Stimulated activated CD8-positive, alpha-beta memory T cell treated with anti-CD3 and anti-CD28 coated beads, Interleukin-7, amount 100 ng/mL, for 48 hours (primary cell): ENCODE results near the gene PTDSS2.
"Not testable (repeated sequence)": the region's sequence is repeated elsewhere in the genome, so short reads cannot be mapped to it uniquely, and the experiment has no call there.

Source experiments
- DNase-seq, 2 donors: peaks; one replicate each; pipeline ENCODE4 v3.0.0-alpha.2; 2020; ENCODE audit warnings: low read depth in 1 of 2; ENCODE audit errors: extremely low read depth in 1 of 2

Gene PTDSS2

DNA sequence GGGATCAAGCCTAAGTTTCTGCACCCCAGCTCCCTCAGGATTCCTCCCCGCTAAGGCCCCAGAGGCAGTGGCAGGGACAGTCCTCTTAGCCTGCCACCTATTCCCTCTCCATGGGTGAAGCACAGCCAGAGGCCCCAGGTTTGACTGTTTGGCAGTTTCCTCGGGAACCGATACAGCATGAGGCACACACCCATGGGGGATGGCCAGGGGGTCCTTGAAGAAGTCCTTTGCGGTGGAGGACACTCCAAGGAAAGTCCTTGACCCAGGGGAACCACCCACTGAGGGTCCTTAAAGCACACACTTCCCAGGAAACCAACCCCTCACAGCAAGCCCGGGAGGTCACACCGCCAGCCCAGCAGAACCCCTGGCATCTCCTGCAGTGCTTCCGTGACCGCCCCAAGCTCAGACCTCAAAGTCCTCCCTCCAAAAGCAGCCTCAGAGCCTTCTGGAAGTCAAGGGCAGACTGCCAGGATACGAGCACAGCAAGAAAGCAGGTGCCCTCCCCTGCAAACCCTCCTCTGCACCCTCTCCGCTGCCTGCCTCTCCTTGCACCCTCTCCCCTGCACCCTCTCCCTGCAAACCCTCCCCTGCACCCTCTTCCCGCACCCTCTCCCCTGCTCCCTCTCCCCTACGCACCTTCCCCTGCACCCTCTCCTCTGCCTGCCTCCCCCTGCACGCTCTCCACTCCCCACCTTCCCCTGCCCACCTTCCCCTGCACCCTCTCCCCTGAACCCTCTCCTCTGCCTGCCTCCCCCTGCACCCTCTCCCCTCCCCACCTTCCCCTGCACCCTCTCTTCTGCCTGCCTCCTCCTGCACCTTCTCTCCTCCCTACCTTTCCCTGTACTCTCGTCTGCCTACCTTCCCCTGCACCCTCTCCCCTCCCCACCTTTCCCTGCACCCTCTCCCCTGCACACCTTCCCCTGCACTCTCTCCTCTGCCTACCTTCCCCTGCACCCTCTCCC, 36.7 kb upstream of the PTDSS2 start:
- no peak for DNase-seq

DNA sequence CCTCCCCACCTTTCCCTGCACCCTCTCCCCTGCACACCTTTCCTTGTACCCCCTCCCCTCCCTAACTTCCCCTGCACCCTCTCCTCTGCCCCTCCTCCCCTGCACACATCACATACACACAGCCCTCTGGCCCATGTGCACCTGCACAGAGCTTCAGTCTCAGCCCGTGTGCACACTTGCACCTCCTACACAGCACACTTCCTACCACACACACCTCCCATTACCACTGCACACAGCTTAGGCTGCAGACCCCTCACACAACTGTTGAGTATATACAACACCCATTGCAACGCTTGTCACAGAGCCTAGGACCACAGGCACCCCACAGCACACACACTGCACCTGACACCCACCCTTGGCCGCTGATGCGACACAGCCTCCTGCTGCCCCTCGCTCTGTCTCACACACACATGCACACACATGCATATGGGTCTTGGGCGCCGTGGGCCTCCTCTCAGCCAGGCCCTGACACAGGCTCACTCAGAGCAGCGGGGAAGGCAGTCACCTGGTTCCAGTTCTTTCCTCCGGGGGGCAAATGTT, 35.7 kb upstream of the PTDSS2 start:
- DNase-seq, result no peak

GRCh38 chr11:415640-416041, 34.4 kb upstream of the PTDSS2 start:
- DNase-seq, result no peak

- no peak for DNase-seq
Observed at GRCh38 chr11:416051-416756, 33.9 kb upstream of the PTDSS2 start.

GRCh38 chr11:416757-417621, 33.1 kb upstream of the PTDSS2 start:
- no peak for DNase-seq

- no peak for DNase-seq
Observed at GRCh38 chr11:417652-418342, 32.3 kb upstream of the PTDSS2 start.

DNA sequence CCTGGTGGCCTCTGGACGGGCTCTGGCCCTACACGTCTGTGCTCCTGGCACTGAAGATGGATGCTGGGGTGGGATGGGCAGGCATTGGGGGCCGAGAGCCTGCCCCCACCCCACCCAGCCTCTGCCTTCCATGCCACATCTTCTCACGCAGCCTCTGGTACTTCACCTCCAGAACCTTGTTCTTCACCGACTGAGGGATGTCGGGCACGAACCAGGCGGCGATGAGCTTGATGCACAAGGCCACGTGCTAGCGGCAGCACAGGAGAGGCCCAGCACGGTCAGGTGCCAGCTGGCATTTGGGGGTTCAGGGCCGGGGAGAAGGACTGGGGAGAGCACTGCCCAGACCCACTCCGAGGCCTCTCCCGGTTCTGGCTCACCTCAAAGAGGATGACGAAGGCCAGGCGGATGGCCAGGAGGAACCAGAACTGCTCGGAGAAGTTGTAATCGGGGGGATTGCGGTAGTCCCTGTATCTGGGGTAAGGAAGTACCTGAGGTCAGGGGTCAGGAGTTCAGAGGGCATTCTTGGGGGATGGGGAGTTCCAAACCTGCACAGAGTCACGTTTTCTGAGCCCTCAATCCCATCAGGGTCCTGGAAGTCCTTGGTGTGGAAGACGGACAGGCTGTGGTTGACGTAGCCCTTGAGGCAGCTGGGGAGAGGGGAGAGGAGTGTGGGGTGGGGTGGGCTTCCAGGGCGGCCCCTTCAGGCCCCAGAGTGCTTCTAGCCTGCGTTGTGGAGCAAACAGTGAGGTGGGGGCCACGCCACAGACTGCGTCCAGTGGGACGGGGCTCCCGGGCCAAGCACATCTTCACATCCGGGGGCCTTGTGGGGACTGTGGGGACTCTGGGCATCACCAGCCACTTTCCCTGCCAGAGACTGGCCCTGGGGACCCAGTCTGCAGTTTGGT, 31.5 kb upstream of the PTDSS2 start:
- no peak for DNase-seq

GRCh38 chr11:419248-420005, 30.7 kb upstream of the PTDSS2 start:
- DNase-seq, result no peak

DNA sequence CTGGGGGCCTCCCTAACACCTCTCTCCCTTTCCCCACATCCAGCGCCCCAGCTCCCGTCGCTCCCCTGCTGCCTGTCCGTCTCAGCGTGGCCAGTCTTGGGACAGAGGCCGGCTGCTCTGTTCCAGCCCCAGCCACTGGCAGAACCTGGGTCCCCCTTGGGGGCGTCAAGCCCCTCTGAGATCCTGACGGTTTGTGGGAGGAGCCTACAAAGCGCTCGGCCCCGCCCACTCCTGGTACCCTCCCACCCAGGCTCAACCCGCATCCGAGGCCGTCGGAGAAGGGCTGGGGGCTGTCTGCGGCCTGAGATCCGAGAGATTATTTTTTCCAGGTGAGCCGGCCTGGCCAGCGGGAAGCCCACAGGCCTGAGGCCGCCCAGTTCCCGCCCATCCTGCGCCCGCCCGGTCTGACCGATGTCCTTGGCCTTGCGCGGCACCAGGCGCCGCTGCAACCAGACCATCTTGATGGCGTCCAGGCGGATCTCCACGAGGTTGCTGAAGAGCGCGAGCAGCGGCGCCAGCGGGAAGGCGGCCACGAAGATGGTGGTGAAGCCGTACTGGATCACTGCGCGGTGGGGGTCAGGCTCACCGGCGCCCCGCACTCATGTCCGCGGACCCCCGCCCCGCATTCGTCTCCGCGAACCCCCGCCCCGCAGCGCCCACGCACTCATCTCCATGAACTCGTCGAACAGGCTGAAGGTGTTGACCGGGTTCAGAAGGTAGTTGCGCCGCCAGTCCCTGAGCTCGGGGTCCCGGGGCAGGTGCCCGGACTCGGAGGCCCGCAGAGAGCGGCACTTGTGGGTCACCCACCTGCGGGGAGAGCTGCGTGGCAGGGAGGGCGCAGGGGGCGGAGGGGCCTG, 29.8 kb upstream of the PTDSS2 start:
- no peak for DNase-seq

GRCh38 chr11:420911-421321, 29.2 kb upstream of the PTDSS2 start:
- DNase-seq, result no peak

GRCh38 chr11:422249-422656, 27.8 kb upstream of the PTDSS2 start:
- no peak for DNase-seq

- no peak for DNase-seq
Observed at GRCh38 chr11:424232-424631, 25.8 kb upstream of the PTDSS2 start.

GRCh38 chr11:424766-425165, 25.3 kb upstream of the PTDSS2 start:
- DNase-seq, result not testable (repeated sequence)

DNA sequence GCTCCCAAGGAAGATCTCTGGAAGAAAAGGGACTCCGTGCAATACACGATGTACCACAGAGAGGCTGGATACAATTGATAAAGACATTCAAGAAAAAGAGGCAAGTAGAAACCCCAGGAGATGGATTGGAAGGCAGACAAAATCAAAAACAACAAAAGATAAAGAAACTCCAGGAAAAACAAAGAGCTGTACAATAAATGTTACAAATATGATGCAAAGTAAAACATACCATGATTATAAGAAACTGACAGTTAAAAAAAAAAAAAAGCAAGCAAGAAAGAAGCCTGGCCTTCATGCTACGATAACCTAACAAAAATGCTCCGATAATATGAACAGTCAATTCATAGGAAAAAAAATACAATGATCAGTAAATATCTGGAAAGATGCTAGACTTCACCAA, 24.8 kb upstream of the PTDSS2 start:
- no peak for DNase-seq

DNA sequence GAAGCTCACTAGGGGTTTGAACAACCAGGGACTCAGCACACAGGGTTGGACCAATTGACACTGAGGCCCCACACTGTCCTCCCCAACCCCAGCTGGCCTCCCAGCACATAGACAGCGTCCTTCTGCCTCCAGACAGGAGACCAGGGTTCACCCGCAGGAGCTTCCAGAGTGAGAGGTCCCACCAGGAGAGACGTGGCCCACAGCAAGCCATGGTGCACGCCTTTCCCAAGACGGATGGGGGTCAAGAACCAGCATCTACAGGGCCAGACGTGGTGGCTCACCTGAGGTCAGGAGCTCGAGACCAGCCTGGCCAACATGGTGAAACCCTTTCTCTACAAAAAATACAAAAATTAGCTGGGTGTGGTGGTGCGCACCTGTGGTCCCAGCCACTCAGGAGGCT, 23.2 kb upstream of the PTDSS2 start:
- no peak for DNase-seq

DNA sequence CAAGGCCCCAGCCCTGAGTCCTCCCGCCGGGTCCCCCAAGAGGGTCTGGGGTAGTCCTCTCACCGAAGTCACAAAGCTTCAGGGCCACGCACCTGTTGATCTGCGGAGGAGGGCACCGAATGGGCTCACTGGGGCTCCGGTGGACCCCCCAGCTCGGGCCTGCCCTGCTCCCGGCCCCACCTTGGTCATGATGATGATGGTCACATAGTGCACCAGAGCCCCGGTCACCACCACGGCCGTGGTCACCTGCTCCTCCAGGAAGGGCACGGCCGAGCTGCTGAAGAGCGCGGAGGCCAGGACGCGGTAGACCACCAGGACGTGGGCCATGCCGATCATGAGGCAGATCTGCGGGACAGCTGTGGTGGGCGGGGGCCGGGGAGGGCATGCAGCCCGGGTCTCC, 21.8 kb upstream of the PTDSS2 start:
- DNase-seq, result no peak

DNA sequence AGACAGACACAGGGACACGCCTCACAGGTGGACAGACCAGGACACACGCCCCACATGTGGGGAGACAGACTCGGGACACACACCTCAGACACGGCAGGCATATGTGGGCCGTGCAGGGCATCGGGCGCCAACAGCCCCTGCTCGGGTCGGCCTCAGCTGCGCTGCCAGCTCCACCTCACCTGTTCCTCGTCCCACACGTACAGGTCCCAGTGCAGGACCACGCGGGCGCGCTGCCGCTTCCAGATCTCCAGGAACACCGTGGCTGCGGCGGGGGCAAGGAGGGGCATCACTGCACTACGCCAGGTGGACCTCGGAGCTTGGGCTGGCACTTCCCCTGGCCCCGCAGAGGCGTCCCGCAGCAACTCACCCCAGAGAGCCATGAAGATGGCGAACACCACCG, 20.7 kb upstream of the PTDSS2 start:
- no peak for DNase-seq
